NAMALWA (cell line): ENCODE data around the gene GALR2.

Experiments
- DNase-seq: peaks from one replicate; pipeline ENCODE4 v3.0.0-alpha.2; 2015; ENCODE audit warnings: low spot score

The GALR2 gene

GRCh38 chr17:76092526-76093413, 18.2 kb downstream of the GALR2 start:
- no peak for DNase-seq

- DNase-seq, result no peak
Observed at GRCh38 chr17:76094046-76094445, 19.5 kb downstream of the GALR2 start.

GRCh38 chr17:76095943-76096342, 21.4 kb downstream of the GALR2 start:
- DNase-seq, result no peak

- DNase-seq, result no peak
Observed at GRCh38 chr17:76097716-76098295, 23.2 kb downstream of the GALR2 start.

GRCh38 chr17:76102944-76103273, 28.3 kb downstream of the GALR2 start:
- no peak for DNase-seq

- peak; percentile 96 for DNase-seq
Observed at GRCh38 chr17:76103274-76104139, 28.9 kb downstream of the GALR2 start, which contains the start of gene EXOC7. TSS of gene EXOC7 (minus strand) at chr17:76103787. CDS start at chr17:76103692, 95 bp downstream.

GRCh38 chr17:76104140-76104895, 29.7 kb downstream of the GALR2 start:
- DNase-seq, result no peak

GRCh38 chr17:76104896-76105231, 30.3 kb downstream of the GALR2 start:
- DNase-seq, result no peak

- no peak for DNase-seq
Observed at GRCh38 chr17:76106703-76107102, 32.1 kb downstream of the GALR2 start.

GRCh38 chr17:76107509-76107908, 32.9 kb downstream of the GALR2 start:
- DNase-seq, result peak; percentile 59

- no peak for DNase-seq
Observed at GRCh38 chr17:76111956-76112355, 37.4 kb downstream of the GALR2 start.

- DNase-seq, result no peak
Observed at GRCh38 chr17:76115138-76115754, 40.7 kb downstream of the GALR2 start.

- no peak for DNase-seq
Observed at GRCh38 chr17:76119409-76120371, 45.1 kb downstream of the GALR2 start.

GRCh38 chr17:76120658-76121008, 46.1 kb downstream of the GALR2 start:
- no peak for DNase-seq

- no peak for DNase-seq
Observed at GRCh38 chr17:76121932-76122430, 47.4 kb downstream of the GALR2 start.

- DNase-seq, result no peak
Observed at GRCh38 chr17:76122431-76123190, 48.0 kb downstream of the GALR2 start.

- no peak for DNase-seq
Observed at GRCh38 chr17:76123191-76123499, 48.6 kb downstream of the GALR2 start.

GRCh38 chr17:76123749-76124581, 49.4 kb downstream of the GALR2 start:
- no peak for DNase-seq
